GM12878 (cell line): ENCODE results near the gene ADAMTS17. TPM values are rescaled to one million over a fixed set of nuclear protein-coding genes. Genes with fewer than 3 reads are reported as not detected.

ENCODE experiments used
- ATAC-seq: fragments of 200-7000 bp; cut with Tn5 transposase; 3 replicates; pipeline ENCODE4 v1.9.1; 2020; ENCODE audit warnings: mild to moderate bottlenecking, moderate library complexity
- BruUV-seq: library from RNA; stranded (reverse); fragments of 400-500 nt; replicated peaks from 2 replicates; lab custom pipeline; 2021; lab: Mats Ljungman, UMichigan
- CTCF ChIA-PET: fragments of 300-600 bp; sonication (Branson Sonifier 250); formaldehyde crosslinking; extraction: SDS; loops from one replicate; lab custom pipeline; 2021; ENCODE audit warnings: inconsistent platforms; lab: Yijun Ruan, JAX
- POLR2A ChIA-PET: fragments of 350-600 bp; formaldehyde crosslinking; extraction: SDS; loops from one replicate; lab custom pipeline; 2021; ENCODE audit warnings: inconsistent platforms; lab: Charles Lee
- RAD21 ChIA-PET: fragments of 300-600 bp; sonication (Branson Sonifier 250); formaldehyde crosslinking; loops from one replicate; lab custom pipeline; 2023; ENCODE audit warnings: antibody characterized with exemption; ENCODE audit not compliant: unreplicated experiment; lab: Charles Lee
- SMC1A ChIA-PET: fragments of 300-600 bp; sonication (Branson Sonifier 250); formaldehyde crosslinking; loops from one replicate; lab custom pipeline; 2023; ENCODE audit not compliant: unreplicated experiment, uncharacterized antibody; lab: Charles Lee
- DNase-seq: peaks from one replicate; pipeline ENCODE4 v3.0.0-alpha.2; 2011; ENCODE audit warnings: low read depth, low spot score
- FAIRE-seq: peaks from 3 replicates; lab custom pipeline; 2011; peaks lifted over from hg19 to GRCh38; lab: Jason Lieb, UNC
- H2AFZ ChIP-seq: 2 replicates; pipeline ENCODE4 v1.6.0; 2011; ENCODE audit warnings: low read depth, low read length, control low read depth; ENCODE audit not compliant: control insufficient read depth
- H3K27ac ChIP-seq: 2 replicates; pipeline ENCODE4 v1.5.1; 2011; ENCODE audit warnings: control low read depth; ENCODE audit not compliant: control insufficient read depth, insufficient read depth
- H3K27me3 ChIP-seq, 2 experiments: replicated peaks in 1 of 2; 2 replicates each; pipeline versions ENCODE4 v1.6.0 to v1.6.1; 2011; ENCODE audit warnings: low read length in 1 of 2; ENCODE audit not compliant: control insufficient read depth in 2 of 2, insufficient read depth in 2 of 2
- H3K36me3 ChIP-seq, 2 experiments: 2 replicates each; pipeline ENCODE4 v1.5.1; 2011; ENCODE audit warnings: low read length in 1 of 2; ENCODE audit not compliant: control insufficient read depth in 2 of 2, insufficient read depth in 2 of 2
- H3K4me1 ChIP-seq: 2 replicates; pipeline ENCODE4 v1.6.1; 2011; ENCODE audit warnings: mild to moderate bottlenecking, low read length, moderate library complexity, mixed read lengths; ENCODE audit not compliant: control insufficient read depth, insufficient read depth
- H3K4me2 ChIP-seq: 2 replicates; pipeline ENCODE4 v1.6.0; 2011; ENCODE audit warnings: control low read depth; ENCODE audit not compliant: control insufficient read depth, insufficient read depth
- H3K4me3 ChIP-seq: fragments of 200-600 bp; sonication (generic); 2 replicates; pipeline ENCODE4 v1.5.1; 2016
- H3K79me2 ChIP-seq: 2 replicates; pipeline ENCODE4 v1.6.0; 2011; ENCODE audit warnings: low read length; ENCODE audit not compliant: control insufficient read depth, insufficient read depth
- H3K9ac ChIP-seq: 2 replicates; pipeline ENCODE4 v1.8.0; 2011; ENCODE audit warnings: low read length, control low read depth, mixed read lengths; ENCODE audit not compliant: control insufficient read depth, insufficient read depth
- H3K9me3 ChIP-seq: replicated peaks from 3 replicates; pipeline ENCODE4 v1.5.1; 2011; ENCODE audit warnings: mild to moderate bottlenecking, low read length; ENCODE audit not compliant: control insufficient read depth, insufficient read depth
- H4K20me1 ChIP-seq: 2 replicates; pipeline ENCODE4 v1.6.0; 2011; ENCODE audit not compliant: control insufficient read depth, insufficient read depth
- BCL3 ChIP-seq: IDR thresholded peaks from 2 replicates; pipeline ENCODE4 v1.6.1; 2011; ENCODE audit warnings: borderline replicate concordance, low read depth, mild to moderate bottlenecking, moderate library complexity, low read length; ENCODE audit not compliant: insufficient read depth, poor library complexity, severe bottlenecking
- CREM ChIP-seq: IDR thresholded peaks from 2 replicates; pipeline ENCODE4 v1.6.1; 2014; ENCODE audit warnings: antibody characterized with exemption, low read depth
- E2F8 ChIP-seq: fragments of 450-650 bp; IDR thresholded peaks from 2 replicates; pipeline ENCODE4 v1.6.1; 2018; ENCODE audit warnings: mild to moderate bottlenecking, low read depth, moderate library complexity; ENCODE audit not compliant: partially characterized antibody
- HDAC2 ChIP-seq: fragments of 200-600 bp; sonication (generic); IDR thresholded peaks from 2 replicates; pipeline ENCODE4 v1.6.1; 2017
- KDM1A ChIP-seq: fragments of 200-600 bp; sonication (generic); IDR thresholded peaks from 2 replicates; pipeline ENCODE4 v1.6.1; 2016; ENCODE audit warnings: borderline replicate concordance
- MYB ChIP-seq: fragments of 150-350 bp; IDR thresholded peaks from 2 replicates; pipeline ENCODE4 v1.6.1; 2014; ENCODE audit warnings: mild to moderate bottlenecking, low read depth, low read length, borderline replicate concordance
- NR2F1 ChIP-seq: fragments of 450-650 bp; conservative IDR thresholded peaks from 2 replicates; pipeline ENCODE4 v1.6.1; 2017; ENCODE audit warnings: mild to moderate bottlenecking
- RAD51 ChIP-seq: fragments of 450-650 bp; IDR thresholded peaks from 2 replicates; pipeline ENCODE4 v1.6.1; 2016; ENCODE audit warnings: moderate library complexity, mild to moderate bottlenecking, inconsistent platforms
- ZBTB40 ChIP-seq: fragments of 450-650 bp; IDR thresholded peaks from 2 replicates; pipeline ENCODE4 v1.6.1; 2016; ENCODE audit warnings: mild to moderate bottlenecking, moderate library complexity, borderline replicate concordance
- ZNF207 ChIP-seq: fragments of 450-650 bp; IDR thresholded peaks from 2 replicates; pipeline ENCODE4 v1.6.1; 2014; ENCODE audit warnings: antibody characterized with exemption, mild to moderate bottlenecking, borderline replicate concordance
- whole genome bisulfite sequencing: methylation state at CpG from one replicate; pipeline ENCODE4 v1.1.6; 2016; ENCODE audit warnings: low lambda C conversion rate; ENCODE audit not compliant: insufficient replicate concordance, insufficient coverage; ENCODE audit errors: missing lambda C conversion rate; 5-methylcytosine and 5-hydroxymethylcytosine counted together
- in situ Hi-C: fragments of 300-500 bp; cut with MboI; formaldehyde crosslinking; loops from 9 replicates; pipeline ENCODE4 v1.14.3; 2018; ENCODE audit warnings: mixed read lengths
- intact Hi-C: fragments of 100-400 bp; cut with micrococcal nuclease; formaldehyde crosslinking; loops from one replicate; pipeline ENCODE4 v1.14.2; 2022; ENCODE audit not compliant: unreplicated experiment
- polyA plus RNA-seq, 11 experiments: library from polyadenylated mRNA; depleted of rRNA in 4 of 11; unstranded in 6 of 11; stranded (reverse) in 5 of 11; fragments of >200 nt; fragmentation: Nextera tagmentation in 4 of 11; fragmentation: Illumina TruSeq in 1 of 11; extraction: Ambion mirVana in 4 of 11; extraction: Trizol in 1 of 11; gene quantifications; 1 replicate in 1 of 11; 2 replicates in 10 of 11; pipeline versions ENCODE4 v1.2.1 to v1.2.3, GENCODE V29; 2011 to 2016; ENCODE audit warnings: inconsistent platforms in 2 of 11, missing spikeins in 2 of 11, low read depth in 1 of 11
- total RNA-seq, 4 experiments: library from RNA; depleted of rRNA in 3 of 4; stranded (reverse); fragments of >200 nt in 3 of 4; fragmentation: Illumina TruSeq in 1 of 4; extraction: Trizol in 1 of 4; gene quantifications; 2 replicates each; pipeline versions ENCODE4 v1.2.1 to v1.2.3, GENCODE V29; 2013 to 2021

Gene ADAMTS17
- total and polyA plus RNA-seq, 10 of the 15 experiments (the other 5 are each of a cell fraction or from before 2014, with no cell fraction given): 0.04 to 0.50 (median 0.10) TPM; not detected in 4

GRCh38 chr15:100292010-100292409 is 49.8 kb downstream of the ADAMTS17 start (continued):
- TF ChIP-seq BCL3 (no peak), CREM (no peak)

GRCh38 chr15:100291106-100291505 is 50.7 kb downstream of the ADAMTS17 start:
- Histone ChIP-seq H3K4me1 (no peaks in the 10 kb centered on the region), H3K27me3 (no peaks in the 10 kb centered on the region), H4K20me1 (no peaks in the 10 kb centered on the region), H3K36me3 (no peaks in the 10 kb centered on the region), H3K9ac (no peak overlapping the region), H3K4me3 (no peak overlapping the region), H3K79me2 (no peaks in the 10 kb centered on the region), H2AFZ (no peak overlapping the region), H3K27ac (no peak overlapping the region), H3K9me3 (no peaks in the 10 kb centered on the region; the same call in 2 of the 3 replicates), H3K4me2 (no peak overlapping the region)
- ATAC-seq: no peak
- SMC1A ChIA-PET: no interaction called here
- 3% methylated on average over 2 of the region's 2 CpGs for WGBS
- CTCF ChIA-PET: no interaction called here
- TF ChIP-seq HDAC2: no peak
- no peak for TF ChIP-seq KDM1A
- no peak for TF ChIP-seq ZBTB40
- no peak for TF ChIP-seq MYB
- TF ChIP-seq ZNF207: no peak
- TF ChIP-seq NR2F1: no peak
- TF ChIP-seq E2F8: no peak
- TF ChIP-seq RAD51: no peak
- no peak for FAIRE-seq
- no peak for DNase-seq
- in situ Hi-C loops: no loop called here
- BruUV-seq: no TSS peak
- intact Hi-C loops: no loop called here
- POLR2A ChIA-PET: no interaction called here
- RAD21 ChIA-PET: no interaction called here
